Activated CD4-positive, alpha-beta T cell treated with anti-CD3 and anti-CD28 coated beads, Interleukin-2, amount 50 U/mL, for 16 hours (primary cell): ENCODE data around the gene C13orf46.

ENCODE experiments used
- DNase-seq: peaks from one replicate; pipeline ENCODE4 v3.0.0-alpha.2; 2020

C13orf46 gene

DNA sequence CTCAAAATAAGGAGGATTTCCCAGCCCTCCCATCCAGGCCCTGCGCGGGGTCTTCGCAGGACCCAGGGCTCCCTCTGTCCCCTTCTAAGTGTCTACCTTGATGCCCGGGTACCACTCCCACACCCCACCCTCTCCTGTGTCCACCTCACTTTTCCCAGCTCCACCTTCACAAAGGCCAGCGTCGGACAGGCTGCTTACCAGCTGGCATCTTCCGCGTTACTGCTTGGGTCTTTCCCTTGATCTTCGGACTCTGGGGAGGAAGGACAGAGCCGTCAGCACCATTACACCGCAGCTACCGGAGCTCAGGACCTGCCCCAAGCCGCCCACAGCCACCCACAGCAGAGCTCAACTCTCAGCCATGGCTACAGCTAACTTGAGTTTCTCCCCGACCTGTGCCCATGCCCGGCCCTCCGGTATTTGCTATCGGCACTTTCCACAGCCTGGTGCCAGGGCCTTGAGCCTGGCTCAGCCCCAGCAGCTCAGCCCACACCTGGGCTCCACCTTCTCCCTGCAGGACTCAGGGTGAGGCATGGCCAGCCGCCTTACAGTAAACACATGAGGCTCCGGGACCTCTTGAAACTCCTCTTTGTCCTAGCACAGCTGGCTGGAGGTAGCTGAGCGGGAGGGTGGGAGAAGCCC, 3.8 kb downstream of the C13orf46 start:
- DNase-seq, result no peak

DNA sequence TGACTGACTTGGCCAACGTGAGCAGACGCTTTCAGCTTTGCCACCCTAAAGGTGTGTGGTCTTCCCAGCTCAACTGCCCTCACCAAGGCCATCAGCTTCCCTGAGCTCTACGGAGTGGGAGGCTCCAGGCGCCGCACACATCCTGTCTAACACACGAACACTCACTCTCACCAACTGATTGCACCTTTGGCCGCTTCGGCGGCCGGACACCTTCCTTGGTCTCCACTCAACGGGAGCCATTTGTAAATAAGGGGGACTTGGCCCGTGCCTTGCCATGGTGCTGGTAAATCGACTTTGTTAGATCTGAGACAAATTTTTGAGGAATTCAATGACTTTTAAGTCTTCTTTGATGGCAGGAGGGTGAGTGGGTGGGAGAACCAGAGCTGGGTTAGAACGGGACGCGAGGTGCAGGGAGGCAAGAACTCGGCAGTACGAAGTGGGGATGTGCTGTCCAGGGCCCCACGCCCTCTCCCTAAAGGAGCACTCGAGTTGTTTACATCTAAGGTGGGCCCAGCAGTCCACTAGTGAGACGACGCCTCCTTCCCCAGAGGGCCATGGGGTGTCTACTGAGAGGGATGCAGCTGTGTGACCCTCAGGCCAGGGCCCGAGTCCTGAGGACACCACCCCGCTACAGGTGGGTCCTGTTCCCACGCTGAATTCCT, 4.4 kb downstream of the C13orf46 start:
- DNase-seq, result no peak

DNA sequence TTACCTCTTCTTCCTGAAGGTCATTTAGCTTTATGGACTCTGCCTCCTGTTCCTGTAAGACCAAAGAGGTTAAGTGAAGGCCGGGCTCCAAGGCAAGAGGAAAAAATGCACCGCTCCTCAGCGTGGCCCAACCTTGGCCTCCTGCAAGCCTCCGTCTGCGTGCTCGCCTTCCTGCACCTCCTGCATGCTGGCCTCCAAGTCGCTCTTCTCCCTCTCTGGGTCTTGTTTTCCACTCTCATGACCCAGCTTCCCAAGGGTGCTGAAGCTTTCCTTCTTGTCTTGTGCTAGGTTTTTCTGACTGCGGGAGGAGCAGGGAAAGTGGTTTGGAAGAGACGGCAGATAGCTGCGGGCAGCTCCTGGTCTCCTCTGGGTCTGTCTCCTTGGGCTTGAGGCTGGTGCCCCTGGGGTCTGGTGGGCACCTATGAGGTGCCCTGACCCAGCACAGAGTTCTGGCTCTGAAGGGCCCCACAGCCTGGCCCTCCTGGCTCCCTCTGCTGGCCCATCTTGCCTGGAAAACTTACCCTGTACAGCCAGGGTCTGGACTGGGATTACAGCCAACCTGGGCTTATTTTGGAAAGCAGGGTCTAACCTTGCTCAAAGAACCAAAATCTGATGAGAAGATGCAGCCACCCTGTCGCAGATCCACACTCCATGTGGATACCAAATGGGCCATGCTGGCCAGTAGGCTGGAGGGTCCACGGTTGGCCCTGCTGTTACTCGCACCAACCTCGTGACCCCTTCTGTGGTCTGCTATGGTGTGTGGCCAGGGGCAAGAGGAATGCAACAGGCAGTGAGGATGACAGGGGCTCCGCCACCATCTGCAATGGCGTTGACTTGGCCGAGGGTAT, 5.2 kb downstream of the C13orf46 start:
- DNase-seq, result no peak

DNA sequence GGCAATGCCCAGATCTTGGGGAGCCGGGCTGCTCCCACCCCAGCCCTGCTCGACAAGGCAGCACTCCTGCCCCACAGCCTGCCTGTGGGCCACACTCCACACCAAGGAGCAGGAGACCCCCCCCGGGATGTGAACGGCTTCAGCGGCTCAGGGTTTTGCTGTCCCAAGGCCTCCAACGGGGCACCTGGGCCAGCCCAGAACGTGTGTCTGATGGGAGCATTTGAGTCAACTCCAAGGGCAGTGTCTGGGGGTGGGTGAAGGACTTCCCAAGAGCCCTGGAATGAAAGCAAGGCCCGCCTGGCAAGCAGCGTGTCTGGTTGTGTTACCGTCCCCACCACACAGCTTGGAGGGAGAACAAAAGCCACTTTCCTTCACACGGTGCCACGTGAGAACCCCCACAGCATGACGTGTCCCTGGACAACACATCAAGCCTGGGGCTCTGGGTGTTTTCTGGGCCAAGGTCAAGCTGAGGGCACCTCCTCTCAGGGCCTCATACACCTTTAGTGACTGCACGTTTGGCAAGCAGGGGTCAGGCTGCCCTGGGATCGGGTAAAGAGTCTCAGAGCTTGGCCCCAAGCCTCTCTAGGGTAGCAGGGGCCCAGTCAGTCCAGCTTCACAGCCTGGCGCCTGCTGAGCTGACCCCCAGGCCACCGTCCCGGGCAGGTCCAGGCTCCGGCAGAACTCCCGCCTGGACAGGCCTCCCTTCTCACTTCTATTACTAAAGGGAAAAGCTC, 6.0 kb downstream of the C13orf46 start:
- no peak for DNase-seq

DNA sequence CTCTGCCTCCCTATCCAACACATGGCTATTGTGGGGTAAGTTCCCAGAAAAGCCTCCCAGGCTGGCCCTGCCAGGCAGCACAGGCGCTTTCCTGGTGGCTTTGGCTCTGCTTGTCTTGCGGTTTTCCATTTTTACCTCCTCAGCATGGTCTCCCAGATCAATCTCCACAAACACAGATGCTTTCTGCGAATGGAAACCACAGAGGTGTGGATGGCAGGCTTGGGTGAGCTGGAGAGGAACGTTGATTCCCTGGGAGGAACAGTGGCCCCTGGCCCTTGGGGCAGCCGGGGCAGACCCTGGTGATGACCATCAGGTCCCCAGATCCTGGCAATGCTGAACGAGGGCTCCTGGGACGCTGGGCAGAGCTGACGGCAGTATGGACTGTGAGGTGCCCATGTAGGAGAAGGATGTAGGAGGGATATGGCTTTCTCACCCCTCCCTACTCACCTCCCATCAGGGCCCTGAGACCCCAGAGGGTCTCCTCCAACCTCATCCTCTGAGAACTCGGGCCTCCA, 6.6 kb downstream of the C13orf46 start:
- no peak for DNase-seq

DNA sequence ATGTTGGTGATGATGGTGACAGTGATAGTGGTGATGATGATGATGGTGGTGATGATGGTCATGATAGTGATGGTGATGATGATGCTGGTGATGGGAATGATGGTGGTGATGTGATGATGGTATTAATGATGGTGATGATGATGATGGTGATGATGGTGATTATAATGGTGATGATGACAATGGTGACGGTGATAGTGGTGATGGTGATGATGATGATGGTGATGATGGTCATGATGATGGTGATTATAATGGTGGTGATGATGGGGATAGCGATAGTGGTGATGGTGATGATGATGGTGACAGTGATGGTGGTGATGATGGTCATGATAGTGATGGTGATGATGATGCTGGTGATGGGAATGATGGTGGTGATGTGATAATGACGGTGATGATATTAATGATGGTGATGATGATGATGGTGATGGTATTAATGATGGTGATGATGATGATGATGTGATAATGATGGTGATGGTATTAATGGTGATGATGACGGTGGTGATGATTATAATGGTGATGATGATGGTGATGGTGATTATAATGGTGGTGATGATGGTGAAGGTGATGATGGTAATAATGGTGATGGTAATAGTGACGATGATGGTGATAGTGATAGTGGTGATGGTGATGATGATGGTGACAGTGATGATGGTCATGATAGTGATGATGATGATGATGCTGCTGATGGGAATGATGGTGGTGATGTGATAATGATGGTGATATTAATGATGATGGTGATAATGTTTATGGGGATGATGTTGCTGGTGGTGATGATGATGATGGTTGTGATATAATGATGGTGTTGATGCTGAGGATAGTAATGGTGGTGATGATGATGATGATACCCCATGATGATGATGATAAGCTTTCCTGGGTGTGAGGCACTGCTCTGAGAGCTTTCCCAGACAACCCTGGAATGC, 7.7 kb downstream of the C13orf46 start:
- no peak for DNase-seq

DNA sequence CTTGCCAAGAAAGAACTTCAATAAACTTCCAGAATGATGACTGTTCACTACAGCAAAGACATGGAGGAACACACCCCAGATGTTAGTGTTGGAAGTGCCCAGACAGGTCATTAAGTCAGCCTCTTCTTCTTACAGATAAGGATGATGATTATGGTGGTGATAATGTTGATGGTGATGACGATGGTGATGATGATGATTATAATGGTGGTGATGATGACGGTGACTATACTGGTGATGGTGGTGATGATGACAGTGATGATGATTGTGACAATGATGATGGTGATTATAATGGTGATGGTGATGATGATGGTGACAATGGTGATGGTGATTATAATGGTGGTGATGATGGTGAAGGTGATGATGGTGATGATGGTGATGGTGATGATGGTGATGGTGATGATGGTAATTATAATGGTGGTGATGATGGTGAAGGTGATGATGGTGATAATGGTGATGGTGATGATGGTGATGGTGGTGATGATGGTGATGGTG, 8.4 kb downstream of the C13orf46 start:
- no peak for DNase-seq

DNA sequence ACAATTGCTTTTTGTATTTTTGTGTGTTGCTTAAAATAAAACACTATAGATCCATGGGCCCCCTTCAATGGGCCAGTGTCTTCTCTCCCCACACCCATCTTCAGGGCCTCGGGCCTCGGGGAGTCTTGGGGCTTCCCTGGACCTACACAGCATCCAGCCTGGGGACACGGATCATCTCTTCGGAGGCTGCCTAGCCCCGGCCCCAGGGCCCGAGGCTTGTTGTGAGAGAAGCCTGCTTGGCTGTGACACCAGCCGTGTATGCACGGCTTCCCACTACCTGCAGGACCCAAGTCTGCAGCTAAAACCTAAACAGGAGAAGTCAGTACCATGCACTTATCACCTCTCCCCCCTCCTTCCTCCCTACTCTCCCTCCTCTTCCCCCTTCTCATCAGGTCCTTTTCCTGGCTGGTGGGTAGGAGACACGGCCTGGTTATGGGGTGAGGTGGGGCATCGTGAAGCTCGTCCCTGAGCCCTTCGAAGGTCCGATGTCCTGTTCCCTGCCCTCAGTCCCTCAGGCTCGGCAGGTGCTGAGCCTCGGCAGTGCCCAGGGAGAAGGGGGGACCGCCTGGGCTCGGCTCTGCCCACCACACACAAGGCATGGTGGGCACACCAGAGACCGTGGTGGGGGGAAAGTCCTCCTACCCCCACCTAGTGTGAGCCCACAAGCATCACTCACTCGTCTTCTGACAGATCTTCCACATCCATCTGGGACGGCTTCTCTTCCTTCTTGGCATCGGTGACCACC, 9.5 kb downstream of the C13orf46 start:
- DNase-seq, result no peak

DNA sequence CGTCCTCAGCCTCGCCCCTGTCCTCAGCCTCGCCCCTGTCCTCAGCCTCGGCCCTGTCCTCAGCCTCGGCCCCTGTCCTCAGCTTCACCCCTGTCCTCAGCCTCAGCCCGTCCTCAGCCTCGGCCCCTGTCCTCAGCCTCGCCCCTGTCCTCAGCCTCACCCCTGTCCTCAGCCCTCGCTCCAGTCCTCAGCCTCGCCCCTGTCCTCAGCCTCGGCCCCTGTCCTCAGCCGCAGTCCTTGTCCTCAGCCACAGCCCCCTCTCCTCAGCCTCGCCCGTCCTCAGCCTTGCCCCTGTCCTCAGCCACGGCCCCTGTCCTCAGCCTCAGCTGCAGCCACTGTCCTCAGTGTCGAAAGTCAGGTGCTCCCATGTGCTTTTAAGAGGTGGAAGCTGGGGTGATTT, 10.5 kb downstream of the C13orf46 start:
- no peak for DNase-seq

DNA sequence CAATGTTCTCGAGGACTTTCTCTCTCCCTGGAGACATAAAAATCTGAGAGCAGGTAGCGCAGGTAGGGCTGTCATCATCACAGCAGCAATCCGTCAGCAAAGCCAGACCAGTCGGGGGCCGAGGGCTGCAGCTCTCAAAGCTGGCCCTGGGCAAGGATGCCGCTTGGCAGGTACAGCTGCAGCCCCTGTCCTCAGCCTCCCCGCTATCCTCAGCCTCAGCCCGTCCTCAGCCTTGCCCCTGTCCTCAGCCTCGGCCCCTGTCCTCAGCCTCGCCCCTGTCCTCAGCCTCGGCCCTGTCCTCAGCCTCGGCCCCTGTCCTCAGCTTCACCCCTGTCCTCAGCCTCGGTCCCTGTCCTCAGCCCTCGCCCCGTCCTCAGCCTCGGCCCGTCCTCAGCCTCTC, 10.9 kb downstream of the C13orf46 start:
- DNase-seq, result no peak

DNA sequence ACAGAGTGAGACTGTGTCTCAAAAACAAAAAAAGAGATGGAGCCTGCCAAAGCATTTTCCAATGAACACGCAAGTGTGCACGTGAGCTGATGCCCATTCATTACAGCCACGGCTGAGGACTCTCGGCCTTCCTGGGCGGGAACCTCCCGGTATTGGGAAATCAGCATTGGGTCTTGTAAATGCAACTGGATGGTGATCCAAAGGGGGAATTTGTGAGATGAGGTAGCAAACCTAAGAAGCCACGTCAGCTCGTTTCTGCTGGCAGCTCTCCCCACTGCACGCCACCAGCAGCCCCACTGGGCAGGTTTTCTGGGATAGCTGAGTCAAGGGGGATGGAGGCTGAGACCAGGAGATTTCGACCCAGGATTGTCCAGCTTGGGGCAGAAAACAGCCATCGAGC, 11.5 kb downstream of the C13orf46 start:
- DNase-seq, result no peak

DNA sequence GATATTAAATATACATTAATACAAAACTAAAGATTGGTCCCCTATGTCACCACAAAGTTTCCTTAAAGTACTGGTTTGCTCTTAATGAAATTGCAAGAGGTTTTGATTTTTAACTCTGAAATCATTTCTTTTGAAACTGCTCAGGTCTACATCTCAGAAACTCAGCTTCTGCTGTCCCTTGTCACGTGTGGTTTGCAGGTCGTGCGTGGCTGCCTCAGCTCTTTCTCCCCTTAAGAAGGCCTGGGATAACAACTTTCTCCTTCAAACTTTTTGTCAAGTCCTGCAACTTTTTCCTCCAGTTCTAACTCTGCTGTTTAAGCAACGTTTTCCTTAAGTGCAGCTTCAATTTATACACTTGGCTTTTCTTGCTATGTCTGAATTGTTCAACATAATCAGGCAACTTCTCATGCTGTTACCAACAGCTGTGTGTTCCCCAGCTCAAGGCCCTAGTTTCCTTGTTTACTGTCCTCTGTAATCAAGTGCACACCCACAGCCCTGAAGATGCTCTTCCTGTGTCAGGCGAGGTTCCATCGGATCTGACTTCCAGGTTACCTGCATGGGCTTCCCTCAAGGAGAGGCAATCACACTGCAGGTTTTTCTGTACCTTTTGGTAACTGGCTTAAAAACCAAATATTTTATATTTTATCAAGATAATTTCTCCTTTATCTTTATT, 13.5 kb downstream of the C13orf46 start:
- no peak for DNase-seq

DNA sequence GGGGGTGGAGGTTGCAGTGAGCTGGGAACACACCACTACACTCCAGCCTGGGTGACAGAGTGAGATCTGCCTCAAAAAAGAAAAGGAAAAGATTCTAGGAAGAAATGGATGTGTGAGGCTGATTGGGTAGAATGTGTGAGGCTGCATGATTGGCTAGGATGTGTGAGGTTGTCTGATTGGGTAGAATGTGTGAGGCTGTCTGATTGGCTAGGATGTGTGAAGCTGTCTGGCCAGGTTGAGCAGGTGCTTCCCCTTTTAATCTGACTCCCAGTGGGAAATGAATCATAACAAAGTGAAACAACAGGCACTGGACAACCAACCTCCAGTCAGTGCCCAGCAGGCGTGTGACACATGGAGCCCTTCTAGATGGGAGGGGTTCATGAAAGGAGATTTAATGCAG, 14.7 kb downstream of the C13orf46 start:
- no peak for DNase-seq

DNA sequence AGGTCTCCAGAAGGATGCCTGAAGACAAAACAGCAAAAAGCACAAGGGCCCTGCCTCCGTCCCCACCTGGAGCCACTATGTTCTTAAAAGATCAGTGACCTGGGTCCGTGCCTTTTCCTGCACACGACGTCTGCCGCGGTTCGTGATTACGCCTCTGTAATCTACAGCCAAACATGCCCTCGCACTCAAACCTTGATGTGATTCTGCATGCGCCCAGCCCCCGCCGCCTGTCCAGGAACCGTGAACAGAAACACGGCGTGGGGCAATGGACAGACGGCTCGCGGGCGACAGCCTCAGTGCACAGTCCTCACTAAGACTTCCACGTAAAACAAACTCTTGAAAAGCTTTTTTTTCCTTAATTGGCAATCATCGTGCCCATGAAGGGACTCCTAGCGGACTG, 15.5 kb downstream of the C13orf46 start:
- no peak for DNase-seq

DNA sequence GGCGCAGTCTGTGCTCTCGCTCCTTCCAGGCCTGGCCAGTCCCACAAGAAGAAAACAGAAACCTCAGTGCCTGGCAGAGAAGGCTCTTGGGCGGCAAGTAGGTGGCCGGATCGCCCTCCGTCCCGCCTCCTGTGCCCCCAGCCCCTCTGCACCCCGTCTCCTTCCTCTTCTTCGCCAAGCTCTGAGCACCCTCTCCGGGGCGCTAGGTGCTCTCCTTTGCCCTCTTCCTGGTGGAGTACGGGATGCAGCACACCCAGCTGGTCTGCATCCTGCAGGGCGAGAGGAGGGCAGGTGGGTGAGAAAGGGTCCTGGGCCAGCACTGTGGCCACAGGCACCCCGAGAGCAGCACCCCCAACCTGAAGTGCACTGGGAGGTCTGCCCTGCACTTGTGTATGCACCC, 17.3 kb downstream of the C13orf46 start:
- no peak for DNase-seq

DNA sequence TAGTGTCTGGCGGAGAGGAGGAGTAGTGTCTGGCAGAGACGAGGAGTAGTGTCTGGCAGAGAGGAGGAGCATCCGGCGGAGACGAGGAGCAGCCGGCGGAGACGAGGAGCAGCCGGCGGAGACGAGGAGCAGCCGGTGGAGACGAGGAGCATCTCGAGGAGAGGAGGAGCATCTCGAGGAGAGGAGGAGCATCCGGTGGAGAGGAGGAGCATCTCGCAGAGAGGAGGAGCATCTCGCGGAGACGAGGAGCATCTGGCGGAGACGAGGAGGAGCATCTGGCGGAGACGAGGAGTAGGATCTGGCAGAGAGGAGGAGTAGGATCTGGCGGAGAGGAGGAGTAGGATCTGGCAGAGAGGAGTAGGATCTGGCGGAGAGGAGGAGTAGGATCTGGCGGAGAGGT, 18.2 kb downstream of the C13orf46 start:
- no peak for DNase-seq

DNA sequence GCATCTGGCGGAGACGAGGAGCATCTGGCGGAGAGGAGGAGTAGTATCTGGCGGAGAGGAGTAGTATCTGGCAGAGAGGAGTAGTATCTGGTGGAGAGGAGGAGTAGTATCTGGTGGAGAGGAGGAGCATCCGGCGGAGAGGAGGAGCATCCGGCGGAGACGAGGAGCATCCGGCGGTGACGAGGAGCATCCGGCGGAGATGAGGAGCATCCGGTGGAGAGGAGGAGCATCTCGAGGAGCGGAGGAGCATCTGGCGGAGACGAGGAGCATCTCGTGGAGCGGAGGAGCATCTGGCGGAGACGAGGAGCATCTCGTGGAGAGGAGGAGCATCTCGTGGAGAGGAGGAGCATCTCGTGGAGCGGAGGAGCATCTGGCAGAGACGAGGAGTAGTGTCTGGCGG, 18.6 kb downstream of the C13orf46 start:
- DNase-seq, result no peak

DNA sequence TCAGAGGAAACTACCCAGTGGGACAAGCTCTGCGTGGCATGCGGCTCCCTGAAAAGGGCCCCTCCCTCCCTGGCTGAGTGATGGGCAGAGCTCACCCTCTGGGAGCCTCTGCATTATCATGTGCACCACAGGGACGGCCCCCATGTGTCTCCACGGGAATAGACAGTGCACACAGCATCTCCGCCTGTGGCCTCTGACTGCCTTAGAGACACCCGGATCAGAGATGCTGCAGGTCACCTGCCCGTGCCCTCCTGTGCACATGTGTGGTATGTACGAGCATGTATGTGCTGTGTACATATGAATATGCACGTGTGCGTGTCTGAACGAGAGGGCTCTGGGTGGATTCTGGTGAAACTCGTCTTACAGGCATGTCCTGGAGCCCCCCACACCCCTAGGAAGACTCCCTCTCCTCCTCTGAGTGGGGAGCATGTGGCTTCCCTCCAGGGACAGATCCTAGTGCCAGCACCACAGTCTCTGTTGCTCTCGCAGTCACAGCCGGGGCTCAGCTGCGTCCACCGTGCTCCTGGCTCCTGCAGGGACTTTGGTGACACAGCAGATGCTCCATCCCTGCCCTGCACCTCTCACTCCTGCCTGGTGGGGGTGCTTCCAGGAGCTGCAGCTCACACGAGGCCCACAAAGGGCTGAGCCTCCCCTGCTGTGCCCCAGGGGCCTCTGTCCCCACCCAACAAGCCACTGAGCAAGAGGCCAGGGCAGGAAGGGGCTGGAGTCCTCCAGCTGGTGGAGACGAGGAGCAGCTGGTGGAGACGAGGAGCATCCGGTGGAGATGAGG, 19.6 kb downstream of the C13orf46 start:
- no peak for DNase-seq

DNA sequence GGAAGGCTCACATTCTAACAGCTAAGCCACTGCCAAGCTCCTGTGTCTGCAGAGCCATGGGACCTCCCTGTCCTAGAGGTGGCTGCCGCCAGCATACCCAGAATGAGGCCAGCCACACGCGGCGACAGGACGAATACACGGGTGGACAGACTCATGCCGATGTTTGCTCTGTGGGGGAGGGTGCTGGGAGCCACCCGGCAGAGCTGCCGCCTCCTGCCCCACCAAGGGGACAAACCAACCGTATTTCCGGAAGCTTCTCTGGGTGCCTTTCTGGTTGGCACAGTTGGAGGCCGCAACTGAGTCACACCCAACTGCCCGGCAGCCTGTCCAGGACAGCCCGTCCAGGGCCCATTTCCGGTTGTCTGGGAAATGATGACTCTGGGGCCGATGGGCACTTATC, 20.3 kb downstream of the C13orf46 start:
- DNase-seq, result no peak
